GM23248 (cell line): ENCODE data around the gene DCUN1D2.

Source experiments
- EZH2 ChIP-seq: fragments of 200-600 bp; sonication (generic); IDR thresholded peaks from 2 replicates; pipeline ENCODE4 v1.6.1; 2018; ENCODE audit warnings: antibody characterized with exemption, mild to moderate bottlenecking; ENCODE audit not compliant: insufficient read depth, poor library complexity, severe bottlenecking
- EZH2phosphoT487 ChIP-seq: fragments of 200-600 bp; sonication (generic); IDR thresholded peaks from 2 replicates; pipeline ENCODE4 v1.6.1; 2018; ENCODE audit warnings: antibody characterized with exemption, moderate library complexity, mild to moderate bottlenecking, low read depth; ENCODE audit not compliant: insufficient read depth

- TF ChIP-seq EZH2phosphoT487 (no peak), EZH2 (no peak)
Measured at GRCh38 chr13:113489549-113490495, 689 bp downstream of the DCUN1D2 start.
